Measurements from ENCODE around the gene PRKACG. TPM values are rescaled to one million over a fixed set of nuclear protein-coding genes. Genes with fewer than 3 reads are reported as not detected.

The PRKACG gene
- total and polyA plus RNA-seq, 2 donors = not detected

GRCh38 chr9:68969538-68969937 lies 44.4 kb downstream of the PRKACG start:
- Histone ChIP-seq H3K4me1 (ENCODE audit: control insufficient read depth in 2 of 2, insufficient read depth in 2 of 2, low read length in 2 of 2) (no peaks in the 10 kb centered on the region), H3K4me3 (ENCODE audit: low read length in 2 of 2) (no peak overlapping the region), H3K36me3 (ENCODE audit: control insufficient read depth in 2 of 2, insufficient read depth in 2 of 2, low read length in 1 of 2) (no peaks in the 10 kb centered on the region), H3K27ac (ENCODE audit: low read depth in 1 of 2, low read length in 1 of 2) (no peak overlapping the region), H3K9me3 (ENCODE audit: control insufficient read depth in 2 of 2, insufficient read depth in 1 of 2, low read length in 1 of 2) (no peaks in the 10 kb centered on the region), H3K27me3 (ENCODE audit: control insufficient read depth in 2 of 2, insufficient read depth in 1 of 2, low read length in 1 of 2) (no peaks in the 10 kb centered on the region)
- WGBS = 96% methylated on average over 4 of the region's 4 CpGs
- DNase-seq (ENCODE audit: low read depth in 6 of 9, low spot score in 9 of 9) = no peak

- no peaks in the 10 kb centered on the region for H3K9me3 ChIP-seq (ENCODE audit: control insufficient read depth in 2 of 2, insufficient read depth in 1 of 2, low read length in 1 of 2)
- H3K27me3 ChIP-seq (ENCODE audit: control insufficient read depth in 2 of 2, insufficient read depth in 1 of 2, low read length in 1 of 2) = no peaks in the 10 kb centered on the region
- 79% methylated on average over 1 of the region's 1 CpG for WGBS
- no peaks in the 10 kb centered on the region for H3K36me3 ChIP-seq (ENCODE audit: control insufficient read depth in 2 of 2, insufficient read depth in 2 of 2, low read length in 1 of 2)
- no peaks in the 10 kb centered on the region for H3K4me1 ChIP-seq (ENCODE audit: control insufficient read depth in 2 of 2, insufficient read depth in 2 of 2, low read length in 2 of 2)
- no peak overlapping the region for H3K4me3 ChIP-seq (ENCODE audit: low read length in 2 of 2)
- no peak for DNase-seq (ENCODE audit: low read depth in 6 of 9, low spot score in 9 of 9)
- H3K27ac ChIP-seq (ENCODE audit: low read depth in 1 of 2, low read length in 1 of 2) = no peak overlapping the region
Observed at GRCh38 chr9:68967800-68968199, 46.1 kb downstream of the PRKACG start.

GRCh38 chr9:68966496-68966944 lies 47.4 kb downstream of the PRKACG start:
- H3K27ac ChIP-seq (ENCODE audit: low read depth in 1 of 2, low read length in 1 of 2) = no peak overlapping the region
- no peaks in the 10 kb centered on the region for H3K36me3 ChIP-seq (ENCODE audit: control insufficient read depth in 2 of 2, insufficient read depth in 2 of 2, low read length in 1 of 2)
- WGBS = 88% methylated on average over 1 of the region's 1 CpG
- H3K4me3 ChIP-seq (ENCODE audit: low read length in 2 of 2) = no peak overlapping the region
- no peaks in the 10 kb centered on the region for H3K4me1 ChIP-seq (ENCODE audit: control insufficient read depth in 2 of 2, insufficient read depth in 2 of 2, low read length in 2 of 2)
- H3K9me3 ChIP-seq (ENCODE audit: control insufficient read depth in 2 of 2, insufficient read depth in 1 of 2, low read length in 1 of 2) = no peaks in the 10 kb centered on the region
- no peaks in the 10 kb centered on the region for H3K27me3 ChIP-seq (ENCODE audit: control insufficient read depth in 2 of 2, insufficient read depth in 1 of 2, low read length in 1 of 2)
- DNase-seq (ENCODE audit: low read depth in 6 of 9, low spot score in 9 of 9) = no peak

GRCh38 chr9:68964765-68965164 lies 49.1 kb downstream of the PRKACG start:
- 94% methylated on average over 3 of the region's 3 CpGs for WGBS
- no peaks in the 10 kb centered on the region for H3K27me3 ChIP-seq (ENCODE audit: control insufficient read depth in 2 of 2, insufficient read depth in 1 of 2, low read length in 1 of 2)
- no peaks in the 10 kb centered on the region for H3K36me3 ChIP-seq (ENCODE audit: control insufficient read depth in 2 of 2, insufficient read depth in 2 of 2, low read length in 1 of 2)
- no peaks in the 10 kb centered on the region for H3K4me1 ChIP-seq (ENCODE audit: control insufficient read depth in 2 of 2, insufficient read depth in 2 of 2, low read length in 2 of 2)
- H3K9me3 ChIP-seq (ENCODE audit: control insufficient read depth in 2 of 2, insufficient read depth in 1 of 2, low read length in 1 of 2) = no peaks in the 10 kb centered on the region
- H3K4me3 ChIP-seq (ENCODE audit: low read length in 2 of 2) = no peak overlapping the region
- no peak overlapping the region for H3K27ac ChIP-seq (ENCODE audit: low read depth in 1 of 2, low read length in 1 of 2)
- no peak for DNase-seq (ENCODE audit: low read depth in 6 of 9, low spot score in 9 of 9)

GRCh38 chr9:68964102-68964541 lies 49.8 kb downstream of the PRKACG start:
- 96% methylated on average over 3 of the region's 3 CpGs for WGBS
- H3K9me3 ChIP-seq (ENCODE audit: control insufficient read depth in 2 of 2, insufficient read depth in 1 of 2, low read length in 1 of 2) = no peaks in the 10 kb centered on the region
- DNase-seq (ENCODE audit: low read depth in 6 of 9, low spot score in 9 of 9) = no peak
- no peaks in the 10 kb centered on the region for H3K27me3 ChIP-seq (ENCODE audit: control insufficient read depth in 2 of 2, insufficient read depth in 1 of 2, low read length in 1 of 2)
- H3K36me3 ChIP-seq (ENCODE audit: control insufficient read depth in 2 of 2, insufficient read depth in 2 of 2, low read length in 1 of 2) = no peaks in the 10 kb centered on the region
- H3K4me3 ChIP-seq (ENCODE audit: low read length in 2 of 2) = no peak overlapping the region
- no peaks in the 10 kb centered on the region for H3K4me1 ChIP-seq (ENCODE audit: control insufficient read depth in 2 of 2, insufficient read depth in 2 of 2, low read length in 2 of 2)
- no peak overlapping the region for H3K27ac ChIP-seq (ENCODE audit: low read depth in 1 of 2, low read length in 1 of 2)

- 97% methylated on average over 3 of the region's 3 CpGs for WGBS
- H3K4me3 ChIP-seq (ENCODE audit: low read length in 2 of 2) = no peak overlapping the region
- no peaks in the 10 kb centered on the region for H3K27me3 ChIP-seq (ENCODE audit: control insufficient read depth in 2 of 2, insufficient read depth in 1 of 2, low read length in 1 of 2)
- no peak for DNase-seq (ENCODE audit: low read depth in 6 of 9, low spot score in 9 of 9)
- no peak overlapping the region for H3K27ac ChIP-seq (ENCODE audit: low read depth in 1 of 2, low read length in 1 of 2)
- H3K36me3 ChIP-seq (ENCODE audit: control insufficient read depth in 2 of 2, insufficient read depth in 2 of 2, low read length in 1 of 2) = no peaks in the 10 kb centered on the region
- H3K9me3 ChIP-seq (ENCODE audit: control insufficient read depth in 2 of 2, insufficient read depth in 1 of 2, low read length in 1 of 2) = no peaks in the 10 kb centered on the region
- no peaks in the 10 kb centered on the region for H3K4me1 ChIP-seq (ENCODE audit: control insufficient read depth in 2 of 2, insufficient read depth in 2 of 2, low read length in 2 of 2)
Observed at GRCh38 chr9:68963416-68963815, 50.5 kb downstream of the PRKACG start.

Other genes with a start within 250 kb of the PRKACG start
- 3.2 TPM for gene FXN, start 21.6 kb upstream of the PRKACG start, total RNA-seq
- 7.7 TPM for gene FXN, start 21.6 kb upstream of the PRKACG start, polyA plus RNA-seq
- gene TJP2, start 160.2 kb upstream of the PRKACG start, total RNA-seq = 31.5 TPM
- 45.3 TPM for gene TJP2, start 160.2 kb upstream of the PRKACG start, polyA plus RNA-seq

Data from thymus (tissue), 11 donors.